ENCODE measurements around the gene PI16.
"Not testable (repeated sequence)": the region's sequence is repeated elsewhere in the genome, so short reads cannot be mapped to it uniquely, and the experiment has no call there.

The PI16 gene

GRCh38 chr6:36936824-36937223 is 17.7 kb upstream of the PI16 start:
- no peak for TF ChIP-seq CTCF (IDR thresholded peaks at IDR 0.05; ENCODE audit: control insufficient read depth, extremely low read depth, insufficient read depth)
- no peak overlapping the region for H3K4me3 ChIP-seq (ENCODE audit: low read depth, low read length)
- no peak for DNase-seq (ENCODE audit: low read depth)

DNA sequence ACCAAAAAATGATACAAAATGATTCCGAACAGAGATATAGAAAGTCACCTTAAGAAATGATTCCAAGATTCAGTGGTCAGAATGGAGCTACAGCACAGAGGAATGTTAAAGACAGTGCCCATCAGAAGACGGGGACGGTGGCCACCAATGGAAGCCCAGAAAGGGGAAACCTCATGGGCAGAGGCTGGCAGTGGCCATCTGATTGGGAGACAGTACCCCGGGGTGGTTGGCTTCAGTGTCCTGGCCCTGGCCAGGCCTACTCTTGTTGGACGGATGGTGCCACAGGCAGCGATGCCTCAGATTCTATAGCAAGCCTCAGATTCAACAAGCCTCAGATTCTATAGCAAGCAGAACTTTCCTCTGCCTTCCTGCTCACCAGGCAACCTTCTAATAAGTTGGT is 16.6 kb upstream of the PI16 start:
- TF ChIP-seq CTCF (IDR thresholded peaks at IDR 0.05; ENCODE audit: control insufficient read depth, extremely low read depth, insufficient read depth): no peak
- no peak for DNase-seq (ENCODE audit: low read depth)
- no peak overlapping the region for H3K4me3 ChIP-seq (ENCODE audit: low read depth, low read length)

DNA sequence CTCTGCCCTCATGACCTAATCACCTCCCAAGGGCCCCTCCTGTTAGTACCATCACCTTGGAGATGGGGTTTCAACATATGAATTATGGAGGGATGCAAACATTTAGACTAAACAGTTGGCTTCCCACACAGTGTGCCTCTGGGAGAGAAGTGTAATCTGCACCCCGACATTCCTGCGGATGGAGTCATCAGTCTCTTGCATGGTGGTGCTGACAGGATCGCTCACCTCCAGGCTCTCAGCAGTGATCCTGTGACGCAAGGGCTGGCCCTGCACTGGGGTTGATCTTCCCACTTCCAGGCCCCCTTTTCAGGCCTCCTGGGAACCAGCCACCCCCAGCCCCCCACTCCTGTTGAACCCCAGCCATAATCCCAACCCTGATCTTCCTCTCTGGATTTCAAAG is 16.0 kb upstream of the PI16 start:
- no peak overlapping the region for H3K4me3 ChIP-seq (ENCODE audit: low read depth, low read length)
- TF ChIP-seq CTCF (IDR thresholded peaks at IDR 0.05; ENCODE audit: control insufficient read depth, extremely low read depth, insufficient read depth): no peak
- no peak for DNase-seq (ENCODE audit: low read depth)

DNA sequence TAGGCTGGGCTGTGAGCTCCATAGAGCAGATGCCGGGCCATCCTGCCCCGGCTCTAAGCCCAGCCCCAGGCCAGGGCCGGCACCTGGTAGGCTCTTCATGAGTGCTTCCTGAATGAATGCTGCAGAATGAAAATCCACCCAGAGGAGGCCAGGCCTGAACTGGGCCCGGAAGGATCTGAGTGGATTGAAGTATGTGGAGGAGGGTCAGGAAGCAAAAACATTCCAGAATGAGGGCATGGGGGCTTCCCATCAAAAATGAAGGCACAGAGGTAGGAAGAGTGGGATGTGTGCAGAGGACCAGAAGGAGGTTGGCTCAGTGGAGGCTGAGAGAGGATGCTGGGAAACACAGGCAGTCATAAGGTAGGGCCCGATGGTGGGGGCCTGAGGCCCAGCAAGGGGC is 15.5 kb upstream of the PI16 start:
- DNase-seq (ENCODE audit: low read depth); H3K4me3 ChIP-seq (ENCODE audit: low read depth, low read length): not testable (repeated sequence)

DNA sequence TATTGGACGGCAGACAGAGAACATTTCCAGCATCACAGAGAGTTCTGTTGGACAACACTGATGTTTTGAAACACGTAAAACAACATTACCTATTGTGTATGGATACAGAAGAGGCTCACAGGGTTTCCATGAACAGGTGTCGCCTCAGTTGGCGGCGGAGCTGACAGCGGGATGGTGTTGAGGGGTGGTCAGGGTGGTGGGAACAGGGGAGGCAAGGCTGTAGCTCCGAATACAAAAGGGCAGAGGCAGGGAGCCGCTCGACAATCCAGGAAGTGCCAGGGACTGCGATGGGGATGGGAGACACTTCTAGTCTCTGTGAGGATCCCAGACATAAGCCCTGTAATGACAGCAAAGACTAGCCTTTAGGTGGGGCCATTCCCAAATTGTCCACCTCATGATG is 14.5 kb upstream of the PI16 start:
- no peak for TF ChIP-seq CTCF (IDR thresholded peaks at IDR 0.05; ENCODE audit: control insufficient read depth, extremely low read depth, insufficient read depth)
- no peak for DNase-seq (ENCODE audit: low read depth)
- H3K4me3 ChIP-seq (ENCODE audit: low read depth, low read length): no peak overlapping the region

GRCh38 chr6:36941561-36941960 is 13.0 kb upstream of the PI16 start:
- DNase-seq (ENCODE audit: low read depth); H3K4me3 ChIP-seq (ENCODE audit: low read depth, low read length): not testable (repeated sequence)

DNA sequence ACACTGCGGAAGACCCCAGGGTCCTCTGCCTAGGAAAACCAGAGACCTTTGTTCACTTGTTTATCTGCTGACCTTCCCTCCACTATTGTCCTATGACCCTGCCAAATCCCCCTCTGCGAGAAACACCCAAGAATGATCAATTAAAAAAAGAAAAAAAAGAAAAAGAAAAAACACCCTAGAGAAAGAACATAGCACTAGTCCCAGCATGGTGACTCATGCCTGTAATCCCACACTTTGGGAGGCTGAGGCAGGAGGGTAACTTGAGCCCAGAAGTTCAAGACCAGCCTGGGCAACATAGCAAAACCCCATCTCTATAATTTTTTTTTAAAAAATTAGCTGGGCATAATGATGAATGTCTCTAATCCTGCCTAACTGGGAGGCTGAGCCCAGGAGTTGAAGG is 12.2 kb upstream of the PI16 start:
- DNase-seq (ENCODE audit: low read depth): not testable (repeated sequence)

GRCh38 chr6:36944650-36945049 is 9.9 kb upstream of the PI16 start:
- no peak for TF ChIP-seq CTCF (IDR thresholded peaks at IDR 0.05; ENCODE audit: control insufficient read depth, extremely low read depth, insufficient read depth)
- no peak overlapping the region for H3K4me3 ChIP-seq (ENCODE audit: low read depth, low read length)
- no peak for DNase-seq (ENCODE audit: low read depth)

More for the DNA sequence above, 12.2 kb upstream of the PI16 start:
- H3K4me3 ChIP-seq (ENCODE audit: low read depth, low read length): not testable (repeated sequence)

DNA sequence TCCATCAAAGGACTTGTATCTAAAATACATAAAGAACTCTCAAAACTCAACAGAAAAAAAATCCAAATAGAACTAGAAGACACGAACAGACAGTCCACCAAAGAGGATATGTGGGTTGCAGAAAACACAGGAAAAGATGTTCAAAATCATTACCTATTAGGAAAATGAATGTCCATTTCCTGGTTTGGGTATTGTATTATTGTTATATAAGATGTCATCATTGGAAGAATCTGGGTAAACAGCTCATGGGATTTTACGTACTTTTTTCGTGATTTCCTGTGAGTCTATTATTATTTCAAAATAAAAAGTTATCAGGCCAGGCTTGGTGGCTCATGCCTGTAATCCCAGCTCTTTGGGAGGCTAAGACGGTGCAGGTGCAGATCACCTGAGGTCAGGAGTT is 9.2 kb upstream of the PI16 start:
- no peak for DNase-seq (ENCODE audit: low read depth)
- no peak overlapping the region for H3K4me3 ChIP-seq (ENCODE audit: low read depth, low read length)
- no peak for TF ChIP-seq CTCF (IDR thresholded peaks at IDR 0.05; ENCODE audit: control insufficient read depth, extremely low read depth, insufficient read depth)

Measured in LNCaP clone FGC (cell line).